K562 (cell line): ENCODE measurements around the gene RNF167. TPM values are rescaled to one million over a fixed set of nuclear protein-coding genes. Genes with fewer than 3 reads are reported as not detected.
"Not testable (repeated sequence)": the region's sequence is repeated elsewhere in the genome, so short reads cannot be mapped to it uniquely, and the experiment has no call there.

Experiments
- ATAC-seq: fragments of 200-7000 bp; cut with Tn5 transposase; 3 replicates; pipeline ENCODE4 v1.9.1; 2020; ENCODE audit warnings: moderate library complexity
- BruUV-seq: library from RNA; stranded (reverse); fragments of 400-500 nt; replicated peaks from 2 replicates; lab custom pipeline; 2021; lab: Mats Ljungman, UMichigan
- CTCF ChIA-PET: fragments of 300-600 bp; formaldehyde crosslinking; extraction: SDS; loops from one replicate; lab custom pipeline; 2021; ENCODE audit warnings: low intra/inter-chr PET ratio; lab: Yijun Ruan, JAX
- POLR2A ChIA-PET: fragments of 300-600, 350-650 bp; sonication (Branson Sonifier 250); formaldehyde crosslinking; extraction: SDS; loops from one replicate; lab custom pipeline; 2021; ENCODE audit warnings: antibody characterized with exemption, inconsistent platforms; lab: Yijun Ruan, JAX
- DNase-seq, 4 experiments: peaks; one replicate each; pipeline versions ENCODE4 v3.0.0 to v3.0.0-alpha.2; 2011 to 2018; ENCODE audit warnings: low spot score in 3 of 4, mixed read lengths in 3 of 4; ENCODE audit errors: extremely low read depth in 1 of 4
- FAIRE-seq: peaks from 2 replicates; lab custom pipeline; 2011; peaks lifted over from hg19 to GRCh38; lab: Jason Lieb, UNC
- H2AFZ ChIP-seq: 2 replicates; pipeline ENCODE4 v1.6.0; 2011; ENCODE audit warnings: low read depth, low read length, control low read depth, inconsistent platforms
- H3K27ac ChIP-seq: fragments of 200-600 bp; 3 replicates; pipeline ENCODE4 v1.8.0; 2011; ENCODE audit warnings: low read depth, mild to moderate bottlenecking, control low read depth, inconsistent platforms, low read length, moderate library complexity, mixed read lengths; ENCODE audit errors: extremely low read depth
- H3K27me3 ChIP-seq, 2 experiments: fragments of 300-600 bp in 1 of 2; 2 replicates in 1 of 2; 3 replicates in 1 of 2; pipeline versions ENCODE4 v1.6.0 to v1.8.0; 2011; ENCODE audit warnings: inconsistent platforms in 2 of 2, low read length in 2 of 2, mild to moderate bottlenecking in 1 of 2, mixed read lengths in 1 of 2, moderate library complexity in 1 of 2; ENCODE audit not compliant: control insufficient read depth in 2 of 2, insufficient read depth in 2 of 2
- H3K36me3 ChIP-seq: fragments of 300-600 bp; 3 replicates; pipeline ENCODE4 v1.8.0; 2011; ENCODE audit warnings: mild to moderate bottlenecking, low read length, inconsistent platforms; ENCODE audit not compliant: control insufficient read depth, insufficient read depth
- H3K4me1 ChIP-seq, 2 experiments: fragments of 200-600 bp in 1 of 2; replicated peaks in 1 of 2; 2 replicates in 1 of 2; 3 replicates in 1 of 2; pipeline versions ENCODE4 v1.5.1 to v1.8.0; 2011; ENCODE audit warnings: inconsistent platforms in 2 of 2, low read length in 2 of 2, mild to moderate bottlenecking in 1 of 2, mixed read lengths in 1 of 2, moderate library complexity in 1 of 2; ENCODE audit not compliant: control insufficient read depth in 2 of 2, insufficient read depth in 2 of 2
- H3K4me2 ChIP-seq: 2 replicates; pipeline ENCODE4 v1.6.1; 2011; ENCODE audit warnings: low read length, control low read depth, inconsistent platforms, mixed read lengths; ENCODE audit not compliant: insufficient read depth
- H3K4me3 ChIP-seq: fragments of 200-600 bp; sonication (generic), shearing (Covaris generic); 2 replicates; pipeline ENCODE4 v1.5.1; 2016; ENCODE audit warnings: control low read depth, inconsistent platforms
- H3K79me2 ChIP-seq: fragments of 200-600 bp; 3 replicates; pipeline ENCODE4 v1.8.0; 2011; ENCODE audit warnings: low read length, inconsistent platforms; ENCODE audit not compliant: control insufficient read depth, insufficient read depth
- H3K9ac ChIP-seq, 2 experiments: 2 replicates each; pipeline versions ENCODE4 v1.6.0 to v1.6.1; 2011; ENCODE audit warnings: low read depth in 2 of 2, low read length in 2 of 2, control low read depth in 1 of 2, inconsistent platforms in 1 of 2, mild to moderate bottlenecking in 1 of 2, mixed read lengths in 1 of 2; ENCODE audit not compliant: insufficient read depth in 1 of 2
- H3K9me1 ChIP-seq: one replicate; pipeline ENCODE4 v1.6.0; 2011; ENCODE audit warnings: inconsistent platforms, mild to moderate bottlenecking, low read length, moderate library complexity; ENCODE audit not compliant: control insufficient read depth, insufficient read depth
- H3K9me3 ChIP-seq: replicated peaks from 2 replicates; pipeline ENCODE4 v1.5.1; 2011; ENCODE audit warnings: low read depth, low read length, inconsistent platforms; ENCODE audit not compliant: control insufficient read depth, insufficient read depth
- H4K20me1 ChIP-seq: replicated peaks from 2 replicates; pipeline ENCODE4 v1.6.1; 2011; ENCODE audit warnings: low read length, inconsistent platforms, mixed read lengths; ENCODE audit not compliant: control insufficient read depth, insufficient read depth
- NFIC ChIP-seq: fragments of 450-650 bp; IDR thresholded peaks from 2 replicates; pipeline ENCODE4 v1.6.1; 2017; ENCODE audit warnings: mild to moderate bottlenecking, inconsistent platforms
- RBM14 ChIP-seq: fragments of 200-400 bp; formaldehyde crosslinking; IDR thresholded peaks from 2 replicates; pipeline ENCODE4 v1.6.1; 2018; ENCODE audit warnings: low read depth, mild to moderate bottlenecking, low read length, moderate library complexity, borderline replicate concordance; ENCODE audit not compliant: insufficient read depth
- ZNF121 ChIP-seq: sonication (generic); formaldehyde crosslinking; conservative IDR thresholded peaks from 2 replicates; pipeline ENCODE4 v1.8.0; 2022; ENCODE audit warnings: missing genetic modification reagents
- WGBS: fragments of 100-300 bp; shearing (Covaris generic); methylation state at CpG from one replicate; pipeline ENCODE4 v1.1.6; 2016; ENCODE audit warnings: low coverage, mixed read lengths; ENCODE audit not compliant: insufficient coverage; ENCODE audit errors: missing lambda C conversion rate; 5-methylcytosine and 5-hydroxymethylcytosine counted together
- in situ Hi-C: fragments of 300-500 bp; cut with MboI; formaldehyde crosslinking; loops from 4 replicates; pipeline ENCODE4 v1.15.0; 2018; ENCODE audit warnings: inconsistent platforms, mixed read lengths
- intact Hi-C: fragments of 100-400 bp; cut with micrococcal nuclease; formaldehyde crosslinking; loops from 2 replicates; pipeline ENCODE4 v1.14.2; 2022
- polyA plus RNA-seq, 8 experiments: library from polyadenylated mRNA; depleted of rRNA in 4 of 8; stranded (reverse) in 5 of 8; unstranded in 3 of 8; fragments of >200 nt; fragmentation: Nextera tagmentation in 2 of 8; fragmentation: Illumina TruSeq in 1 of 8; extraction: Ambion mirVana in 2 of 8; extraction: Trizol in 1 of 8; gene quantifications; 2 replicates each; pipeline versions ENCODE4 v1.2.1 to v1.2.3, GENCODE V29; 2011 to 2014; ENCODE audit warnings: inconsistent platforms in 1 of 8, missing spikeins in 1 of 8
- total RNA-seq, 7 experiments: library from RNA; depleted of rRNA in 6 of 7; stranded (reverse); fragments of >200 nt in 6 of 7; fragmentation: Illumina TruSeq in 2 of 7; extraction: Trizol in 2 of 7; gene quantifications; 2 replicates each; pipeline versions ENCODE4 v1.2.1 to v1.2.3, GENCODE V29; 2011 to 2021; ENCODE audit warnings: low replicate concordance in 1 of 7
- TF ChIP-seq, protein P1 (sequence below): sonication (generic); formaldehyde crosslinking; IDR thresholded peaks from 2 replicates; pipeline ENCODE4 v1.8.1; 2022; ENCODE audit warnings: missing genetic modification reagents

Gene RNF167
- total and polyA plus RNA-seq, 9 of the 15 experiments (the other 6 are each of a cell fraction or from before 2014, with no cell fraction given): 16.5 to 143 (median 45.5) TPM

- Histone ChIP-seq H3K9me3 (no peaks in the 10 kb centered on the region), H4K20me1 (no peaks in the 10 kb centered on the region), H3K36me3 (no peaks in the 10 kb centered on the region), H3K27me3 (no peaks in the 10 kb centered on the region), H3K4me1 (peaks cover 0 to 5% of the 10 kb centered on the region in 2 experiments; a peak in 4 of 5 replicates), H3K27ac (no peak overlapping the region), H3K9ac (no peak overlapping the region), H3K79me2 (no peaks in the 10 kb centered on the region), H3K4me2 (no peak overlapping the region), H3K4me3 (no peak overlapping the region), H2AFZ (no peak overlapping the region), H3K9me1 (no peaks in the 10 kb centered on the region)
- ChIA-PET POLR2A (interaction anchor here (0.6 to 0.7 kb wide), 3 partner anchors 48 to 171 kb away, joined by 3 to 4 read pairs (median 3); no protein-coding TSS in a partner anchor), CTCF (no interaction called here)
- in situ Hi-C loops (loop anchor here (10.0 kb wide), 1 partner anchor 151 kb away; no protein-coding TSS in a partner anchor), intact Hi-C loops (no loop called here)
- ATAC-seq: no peak
- DNase-seq: no peak
- no CpG with 5 or more reads among the region's 1 CpG for WGBS
- no peak for FAIRE-seq
- BruUV-seq: no TSS peak
- TF ChIP-seq, protein P1, sequence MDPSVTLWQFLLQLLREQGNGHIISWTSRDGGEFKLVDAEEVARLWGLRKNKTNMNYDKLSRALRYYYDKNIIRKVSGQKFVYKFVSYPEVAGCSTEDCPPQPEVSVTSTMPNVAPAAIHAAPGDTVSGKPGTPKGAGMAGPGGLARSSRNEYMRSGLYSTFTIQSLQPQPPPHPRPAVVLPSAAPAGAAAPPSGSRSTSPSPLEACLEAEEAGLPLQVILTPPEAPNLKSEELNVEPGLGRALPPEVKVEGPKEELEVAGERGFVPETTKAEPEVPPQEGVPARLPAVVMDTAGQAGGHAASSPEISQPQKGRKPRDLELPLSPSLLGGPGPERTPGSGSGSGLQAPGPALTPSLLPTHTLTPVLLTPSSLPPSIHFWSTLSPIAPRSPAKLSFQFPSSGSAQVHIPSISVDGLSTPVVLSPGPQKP (CRISPR knock-in tag): no peak
- TF ChIP-seq RBM14 (no peak), NFIC (0 out of 2 replicates have a peak, but pooled peaks have one; percentile 10)
Measured at GRCh38 chr17:4913994-4914393, 26.1 kb upstream of the RNF167 start.

DNA sequence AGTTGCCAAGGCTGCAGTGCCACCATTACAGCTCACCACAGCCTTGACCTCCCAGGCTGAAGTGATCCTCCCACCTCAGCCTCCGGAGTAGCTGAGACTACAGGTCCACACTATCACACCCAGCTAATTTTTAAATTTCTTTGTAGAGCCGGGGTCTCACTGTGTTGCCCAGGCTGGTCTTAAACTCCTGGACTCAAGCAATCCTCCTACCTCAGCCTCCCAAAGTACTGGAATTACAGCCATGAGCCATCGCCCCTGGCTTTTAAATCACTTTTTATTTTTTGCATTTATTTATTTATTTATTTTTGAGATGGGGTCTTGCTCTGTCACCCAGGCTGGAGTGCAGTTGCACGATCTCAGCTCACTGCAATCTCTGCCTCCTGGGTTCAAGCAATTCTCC, 25.5 kb upstream of the RNF167 start:
- H3K9me3 ChIP-seq, H3K36me3 ChIP-seq, H3K79me2 ChIP-seq, intact Hi-C loops, H3K9ac ChIP-seq, H3K27ac ChIP-seq, BruUV-seq, H3K9me1 ChIP-seq, FAIRE-seq, H3K4me3 ChIP-seq, CTCF ChIA-PET, ATAC-seq, H4K20me1 ChIP-seq, H2AFZ ChIP-seq, DNase-seq, H3K4me2 ChIP-seq, H3K4me1 ChIP-seq, H3K27me3 ChIP-seq: not testable (repeated sequence)
- WGBS: 40% methylated on average over 3 of the region's 4 CpGs
- POLR2A ChIA-PET: interaction anchor here (0.6 kb wide), 1 partner anchor 52 kb away, joined by 3 read pairs; no protein-coding TSS in a partner anchor
- in situ Hi-C loops: loop anchor here (10.0 kb wide), 1 partner anchor 150 kb away; no protein-coding TSS in a partner anchor
- peak; percentile 32; the same call in 1 of the 2 replicates for TF ChIP-seq ZNF121
